Ishikawa (cell line): Measurements from ENCODE around the gene NF1.

Source experiments
- EGR1 ChIP-seq: IDR thresholded peaks from 2 replicates; pipeline ENCODE4 v1.6.1; 2012
- EP300 ChIP-seq: IDR thresholded peaks from 2 replicates; pipeline ENCODE4 v1.6.1; 2012; ENCODE audit warnings: borderline replicate concordance
- REST ChIP-seq: IDR thresholded peaks from 2 replicates; pipeline ENCODE4 v1.6.1; 2012; ENCODE audit warnings: low read depth, mild to moderate bottlenecking
- YY1 ChIP-seq: IDR thresholded peaks from 2 replicates; pipeline ENCODE4 v1.6.1; 2012; ENCODE audit warnings: low read depth
- ZBTB7A ChIP-seq: IDR thresholded peaks from 2 replicates; pipeline ENCODE4 v1.6.1; 2012; ENCODE audit warnings: low read depth
- TF ChIP-seq, protein P1 (sequence below): IDR thresholded peaks from 2 replicates; pipeline ENCODE4 v1.6.1; 2012
- TF ChIP-seq, protein P2 (sequence below): IDR thresholded peaks from 2 replicates; pipeline ENCODE4 v1.6.1; 2012

DNA sequence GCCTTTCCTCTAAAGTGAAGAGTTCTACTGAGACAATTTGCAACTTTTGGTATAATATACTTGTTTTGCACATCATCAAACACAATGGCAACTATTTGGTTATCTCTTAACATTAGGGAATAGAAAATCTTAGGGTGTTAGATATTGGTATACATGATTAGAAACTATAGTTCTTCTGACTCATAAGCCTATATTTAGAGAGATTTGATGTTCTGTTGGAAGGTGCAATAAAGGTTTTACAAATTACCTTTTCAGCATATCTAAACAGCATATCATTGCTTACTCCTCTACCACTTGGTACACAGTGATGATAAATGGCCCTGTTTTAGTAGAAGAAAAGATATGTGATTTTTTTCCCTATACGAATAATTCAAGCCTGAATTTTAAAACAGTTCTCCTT, 212.9 kb downstream of the NF1 start:
- TF ChIP-seq ZBTB7A (no peak), EP300 (no peak), REST (no peak), EGR1 (no peak), YY1 (no peak)
- TF ChIP-seq, protein P1, sequence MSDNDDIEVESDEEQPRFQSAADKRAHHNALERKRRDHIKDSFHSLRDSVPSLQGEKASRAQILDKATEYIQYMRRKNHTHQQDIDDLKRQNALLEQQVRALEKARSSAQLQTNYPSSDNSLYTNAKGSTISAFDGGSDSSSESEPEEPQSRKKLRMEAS, result no peak
- TF ChIP-seq, protein P2, sequence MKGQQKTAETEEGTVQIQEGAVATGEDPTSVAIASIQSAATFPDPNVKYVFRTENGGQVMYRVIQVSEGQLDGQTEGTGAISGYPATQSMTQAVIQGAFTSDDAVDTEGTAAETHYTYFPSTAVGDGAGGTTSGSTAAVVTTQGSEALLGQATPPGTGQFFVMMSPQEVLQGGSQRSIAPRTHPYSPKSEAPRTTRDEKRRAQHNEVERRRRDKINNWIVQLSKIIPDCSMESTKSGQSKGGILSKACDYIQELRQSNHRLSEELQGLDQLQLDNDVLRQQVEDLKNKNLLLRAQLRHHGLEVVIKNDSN, result no peak
